CD14-positive monocyte (primary cell): Measurements from ENCODE around the gene HCST. TPM values are rescaled to one million over a fixed set of nuclear protein-coding genes. Genes with fewer than 3 reads are reported as not detected.

Experiments used
- DNase-seq, 3 donors: peaks; one replicate each; pipeline ENCODE4 v3.0.0-alpha.2; 2011 to 2022
- H2AFZ ChIP-seq: 2 replicates; pipeline ENCODE4 v1.6.0; 2012; ENCODE audit warnings: mild to moderate bottlenecking, low read depth, low read length, inconsistent platforms; ENCODE audit not compliant: insufficient read depth, poor library complexity, severe bottlenecking
- H3K27ac ChIP-seq, 2 donors: 1 replicate in 1 of 2; 2 replicates in 1 of 2; pipeline ENCODE4 v1.5.1; 2012 to 2013; ENCODE audit warnings: low read length in 2 of 2, control low read depth in 1 of 2, inconsistent platforms in 1 of 2, low read depth in 1 of 2, mild to moderate bottlenecking in 1 of 2
- H3K27me3 ChIP-seq, 2 donors: one replicate each; pipeline versions ENCODE4 v1.6.0 to v1.6.1; 2011 to 2013; ENCODE audit warnings: low read length in 2 of 2; ENCODE audit not compliant: control insufficient read depth in 2 of 2, insufficient read depth in 2 of 2
- H3K36me3 ChIP-seq, 2 donors: replicated peaks in 1 of 2; 1 replicate in 1 of 2; 2 replicates in 1 of 2; pipeline versions ENCODE4 v1.5.1 to v1.6.1; 2012 to 2013; ENCODE audit warnings: low read length in 2 of 2, control low read depth in 1 of 2, inconsistent platforms in 1 of 2, mild to moderate bottlenecking in 1 of 2; ENCODE audit not compliant: insufficient read depth in 2 of 2, control insufficient read depth in 1 of 2
- H3K4me1 ChIP-seq, 2 donors: 1 replicate in 1 of 2; 2 replicates in 1 of 2; pipeline versions ENCODE4 v1.5.1 to v1.6.1; 2012 to 2013; ENCODE audit warnings: low read length in 2 of 2, control low read depth in 1 of 2, inconsistent platforms in 1 of 2, mild to moderate bottlenecking in 1 of 2, moderate library complexity in 1 of 2; ENCODE audit not compliant: insufficient read depth in 2 of 2, control insufficient read depth in 1 of 2
- H3K4me2 ChIP-seq: replicated peaks from 2 replicates; pipeline ENCODE3; 2012; ENCODE audit warnings: low read length, moderate library complexity, mild to moderate bottlenecking; ENCODE audit not compliant: poor library complexity, severe bottlenecking; ENCODE audit errors: extremely low read depth
- H3K4me3 ChIP-seq, 3 experiments: fragments of 200-600 bp in 1 of 3; sonication (generic) in 1 of 3; replicated peaks in 1 of 3; 1 replicate in 2 of 3; 2 replicates in 1 of 3; pipeline ENCODE4 v1.5.1; 2011 to 2013; ENCODE audit warnings: low read length in 3 of 3, mild to moderate bottlenecking in 3 of 3, control low read depth in 2 of 3, low read depth in 2 of 3, inconsistent platforms in 1 of 3, moderate library complexity in 1 of 3
- H3K79me2 ChIP-seq: 2 replicates; pipeline ENCODE4 v1.6.0; 2012; ENCODE audit warnings: mild to moderate bottlenecking, control low read depth, inconsistent platforms, low read length, moderate library complexity; ENCODE audit not compliant: insufficient read depth
- H3K9ac ChIP-seq: 2 replicates; pipeline ENCODE4 v1.6.0; 2017; ENCODE audit warnings: low read length, mild to moderate bottlenecking; ENCODE audit not compliant: insufficient read depth, poor library complexity, severe bottlenecking
- H3K9me3 ChIP-seq, 2 donors: replicated peaks in 1 of 2; 1 replicate in 1 of 2; 2 replicates in 1 of 2; pipeline versions ENCODE4 v1.5.1 to v1.6.1; 2012 to 2013; ENCODE audit warnings: low read length in 2 of 2, control low read depth in 1 of 2; ENCODE audit not compliant: control insufficient read depth in 1 of 2, insufficient read depth in 1 of 2
- H4K20me1 ChIP-seq: 2 replicates; pipeline ENCODE4 v1.6.0; 2012; ENCODE audit warnings: mild to moderate bottlenecking, low read length, control low read depth, moderate library complexity; ENCODE audit not compliant: insufficient read depth
- H3K27ac Mint-ChIP-seq, 7 donors: one replicate each; pipeline ENCODE4 v1.8.0; 2020; ENCODE audit warnings: mild to moderate bottlenecking in 7 of 7, mixed read lengths in 7 of 7, moderate library complexity in 6 of 7, inconsistent platforms in 2 of 7
- H3K27me3 Mint-ChIP-seq, 3 donors: one replicate each; pipeline ENCODE4 v1.8.0; 2021 to 2022; ENCODE audit warnings: low read depth in 3 of 3, mild to moderate bottlenecking in 3 of 3, mixed read lengths in 3 of 3, moderate library complexity in 3 of 3, inconsistent platforms in 1 of 3
- H3K36me3 Mint-ChIP-seq, 2 donors: one replicate each; pipeline ENCODE4 v1.8.0; 2020; ENCODE audit warnings: mixed read lengths in 2 of 2, inconsistent platforms in 1 of 2, mild to moderate bottlenecking in 1 of 2
- H3K4me1 Mint-ChIP-seq: one replicate; pipeline ENCODE4 v1.8.0; 2020; ENCODE audit warnings: mild to moderate bottlenecking, mixed read lengths
- H3K4me3 Mint-ChIP-seq, 2 donors: one replicate each; pipeline ENCODE4 v1.8.0; 2020; ENCODE audit warnings: mild to moderate bottlenecking in 2 of 2, mixed read lengths in 2 of 2, moderate library complexity in 1 of 2
- H3K9me3 Mint-ChIP-seq, 7 donors: one replicate each; pipeline ENCODE4 v1.8.0; 2020 to 2022; ENCODE audit warnings: mixed read lengths in 7 of 7, mild to moderate bottlenecking in 6 of 7, moderate library complexity in 6 of 7, inconsistent platforms in 2 of 7
- WGBS: methylation state at CpG from one replicate; pipeline ENCODE4 v1.1.5; 2013; ENCODE audit warnings: missing lambda C conversion rate; ENCODE audit not compliant: insufficient coverage; 5-methylcytosine and 5-hydroxymethylcytosine counted together
- intact Hi-C, 2 donors: fragments of 100-400 bp; cut with micrococcal nuclease; formaldehyde crosslinking; loops; one replicate each; pipeline versions ENCODE4 v1.15.0 to v1.15.1; 2023
- polyA plus RNA-seq, 3 donors: library from polyadenylated mRNA; depleted of rRNA in 1 of 3; unstranded in 2 of 3; stranded (reverse) in 1 of 3; fragments of 300-500 nt in 2 of 3; fragments of >200 nt in 1 of 3; fragmentation: Illumina TruSeq in 2 of 3; gene quantifications; 1 replicate in 2 of 3; 2 replicates in 1 of 3; pipeline ENCODE4 v1.2.3, GENCODE V29; 2012 to 2021
- TF ChIP-seq, protein P1 (sequence below): fragments of 200-600 bp; IDR thresholded peaks from one replicate; pipeline ENCODE4 v1.8.0; 2022; ENCODE audit warnings: antibody characterized with exemption, mild to moderate bottlenecking

Gene HCST
- polyA plus RNA-seq, 3 donors = 264 to 829 (median 594) TPM

DNA sequence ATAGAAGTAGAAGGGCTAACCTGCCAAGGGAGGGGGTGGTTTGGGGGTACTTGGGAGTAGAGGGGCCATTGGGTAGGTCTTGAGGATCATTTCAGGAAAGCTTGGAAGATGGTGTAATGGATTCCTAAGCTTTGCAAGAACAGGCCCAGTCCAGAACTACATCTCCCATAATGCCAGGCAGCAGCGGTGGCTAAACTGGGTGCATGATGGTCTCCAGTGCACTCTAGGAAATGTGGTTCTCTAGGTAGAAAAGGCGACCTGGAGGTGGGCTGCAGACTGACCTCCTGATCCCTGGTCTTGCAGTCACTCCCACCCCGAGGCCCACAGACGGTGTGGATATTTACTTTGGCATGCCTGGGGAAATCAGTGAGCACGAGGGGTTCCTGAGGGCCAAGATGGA is 30.1 kb upstream of the HCST start:
- Mint-ChIP-seq H3K27me3 (peaks cover 35 to 51% (median 45%) of the 10 kb centered on the region in 3 donors), H3K4me1 (peaks cover 15% of the 10 kb centered on the region), H3K36me3 (peaks cover 0 to 6% of the 10 kb centered on the region in 2 donors), H3K9me3 (peaks cover 6 to 22% (median 10%) of the 10 kb centered on the region in 7 donors), H3K27ac (no peak overlapping the region), H3K4me3 (no peak overlapping the region)
- DNase-seq = no peak
- TF ChIP-seq, protein P1, sequence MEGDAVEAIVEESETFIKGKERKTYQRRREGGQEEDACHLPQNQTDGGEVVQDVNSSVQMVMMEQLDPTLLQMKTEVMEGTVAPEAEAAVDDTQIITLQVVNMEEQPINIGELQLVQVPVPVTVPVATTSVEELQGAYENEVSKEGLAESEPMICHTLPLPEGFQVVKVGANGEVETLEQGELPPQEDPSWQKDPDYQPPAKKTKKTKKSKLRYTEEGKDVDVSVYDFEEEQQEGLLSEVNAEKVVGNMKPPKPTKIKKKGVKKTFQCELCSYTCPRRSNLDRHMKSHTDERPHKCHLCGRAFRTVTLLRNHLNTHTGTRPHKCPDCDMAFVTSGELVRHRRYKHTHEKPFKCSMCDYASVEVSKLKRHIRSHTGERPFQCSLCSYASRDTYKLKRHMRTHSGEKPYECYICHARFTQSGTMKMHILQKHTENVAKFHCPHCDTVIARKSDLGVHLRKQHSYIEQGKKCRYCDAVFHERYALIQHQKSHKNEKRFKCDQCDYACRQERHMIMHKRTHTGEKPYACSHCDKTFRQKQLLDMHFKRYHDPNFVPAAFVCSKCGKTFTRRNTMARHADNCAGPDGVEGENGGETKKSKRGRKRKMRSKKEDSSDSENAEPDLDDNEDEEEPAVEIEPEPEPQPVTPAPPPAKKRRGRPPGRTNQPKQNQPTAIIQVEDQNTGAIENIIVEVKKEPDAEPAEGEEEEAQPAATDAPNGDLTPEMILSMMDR = no peak
- Histone ChIP-seq H3K36me3 (no peaks in the 10 kb centered on the region), H3K79me2 (no peaks in the 10 kb centered on the region), H3K9ac (no peak overlapping the region), H3K27ac (no peak overlapping the region), H3K4me3 (no peak overlapping the region), H3K4me1 (peaks cover 16 to 23% of the 10 kb centered on the region in 2 donors), H2AFZ (no peak overlapping the region), H4K20me1 (no peaks in the 10 kb centered on the region), H3K9me3 (peaks cover 0 to 9% of the 10 kb centered on the region in 2 donors), H3K27me3 (peaks cover 23 to 41% of the 10 kb centered on the region in 2 donors), H3K4me2 (no peak overlapping the region)
- 87% methylated on average over 3 of the region's 5 CpGs for WGBS
- intact Hi-C loops = loop anchor here in 1 of 2 donors (10.0 kb wide), 1 partner anchor 97 kb away; the partner anchor contains the start of gene ARHGAP33

DNA sequence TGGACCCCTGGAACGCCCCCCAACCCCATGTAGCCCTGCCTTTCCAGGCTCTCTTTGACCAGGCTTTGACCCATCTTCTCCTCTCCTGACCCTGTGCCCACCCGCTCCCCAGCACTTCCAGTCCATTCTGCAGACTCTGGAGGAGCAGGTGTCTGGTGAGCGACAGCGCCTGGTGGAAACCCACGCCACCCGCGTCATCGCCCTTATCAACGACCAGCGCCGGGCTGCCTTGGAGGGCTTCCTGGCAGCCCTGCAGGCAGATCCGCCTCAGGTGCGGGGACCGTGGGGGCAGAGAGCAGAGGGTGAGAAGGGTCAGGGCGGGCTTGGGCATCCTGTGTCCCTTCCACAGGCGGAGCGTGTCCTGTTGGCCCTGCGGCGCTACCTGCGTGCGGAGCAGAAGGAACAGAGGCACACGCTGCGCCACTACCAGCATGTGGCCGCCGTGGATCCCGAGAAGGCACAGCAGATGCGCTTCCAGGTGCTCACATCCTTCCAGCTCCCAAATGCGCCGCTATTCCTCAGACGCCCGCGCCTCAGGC is 27.9 kb upstream of the HCST start:
- Mint-ChIP-seq H3K4me3 (no peak overlapping the region), H3K9me3 (peaks cover 6 to 9% (median 8%) of the 10 kb centered on the region in 7 donors), H3K27ac (no peak overlapping the region), H3K36me3 (peaks cover 0 to 6% of the 10 kb centered on the region in 2 donors), H3K4me1 (peaks cover 11% of the 10 kb centered on the region), H3K27me3 (peaks cover 31 to 50% (median 39%) of the 10 kb centered on the region in 3 donors)
- WGBS = 92% methylated on average over 32 of the region's 32 CpGs
- Histone ChIP-seq H3K27me3 (peaks cover 6 to 36% of the 10 kb centered on the region in 2 donors), H3K4me1 (peaks cover 8 to 10% of the 10 kb centered on the region in 2 donors), H3K9ac (no peak overlapping the region), H4K20me1 (no peaks in the 10 kb centered on the region), H3K4me2 (no peak overlapping the region), H3K27ac (no peak overlapping the region), H3K36me3 (no peaks in the 10 kb centered on the region), H3K9me3 (peaks cover 0 to 8% of the 10 kb centered on the region in 2 donors), H3K79me2 (no peaks in the 10 kb centered on the region), H2AFZ (no peak overlapping the region), H3K4me3 (no peak overlapping the region)
- no peak for DNase-seq
- intact Hi-C loops = loop anchor here in 1 of 2 donors (10.0 kb wide), 1 partner anchor 100 kb away; the partner anchor contains the start of gene ARHGAP33
- TF ChIP-seq, protein P1 = no peak
